A673 (cell line): ENCODE results near the gene SLC15A3. TPM values are rescaled to one million over a fixed set of nuclear protein-coding genes. Genes with fewer than 3 reads are reported as not detected.

Experiments
- Bru-seq: library from RNA; stranded (reverse); fragments of 400-500 nt; gene quantifications from one replicate; lab custom pipeline; 2021; lab: Mats Ljungman, UMichigan
- BruChase-seq, 2 experiments: library from RNA; stranded (reverse); fragments of 400-500 nt; gene quantifications; one replicate each; lab custom pipeline; 2021; lab: Mats Ljungman, UMichigan
- BruUV-seq: library from RNA; stranded (reverse); fragments of 400-500 nt; replicated peaks from 2 replicates; lab custom pipeline; 2021; lab: Mats Ljungman, UMichigan
- CTCF ChIA-PET: fragments of 300-600 bp; sonication (Branson Sonifier 250); formaldehyde crosslinking; loops from one replicate; lab custom pipeline; 2022; ENCODE audit warnings: antibody characterized with exemption; lab: Charles Lee
- POLR2A ChIA-PET: fragments of 300-600 bp; sonication (Branson Sonifier 250); formaldehyde crosslinking; loops from one replicate; lab custom pipeline; 2022; ENCODE audit warnings: antibody characterized with exemption; ENCODE audit not compliant: low non-redundant PET; lab: Charles Lee
- DNase-seq: peaks from one replicate; pipeline ENCODE4 v3.0.0-alpha.2; 2015; ENCODE audit warnings: low spot score
- H3K27ac ChIP-seq: fragments of 200-600 bp; sonication (generic); 2 replicates; pipeline ENCODE4 v1.5.1; 2016; ENCODE audit warnings: mixed run types, low read depth, mild to moderate bottlenecking, mixed read lengths, antibody characterized with exemption, low read length; ENCODE audit not compliant: poor library complexity, severe bottlenecking
- H3K27me3 ChIP-seq: fragments of 200-600 bp; sonication (generic); replicated peaks from 2 replicates; pipeline ENCODE4 v1.6.1; 2017; ENCODE audit warnings: mixed run types, low read depth, mild to moderate bottlenecking, mixed read lengths, antibody characterized with exemption, low read length; ENCODE audit not compliant: insufficient read depth, poor library complexity
- H3K36me3 ChIP-seq: fragments of 200-600 bp; sonication (generic); 2 replicates; pipeline ENCODE4 v1.6.1; 2016; ENCODE audit warnings: mixed run types, mild to moderate bottlenecking, mixed read lengths, antibody characterized with exemption, low read length; ENCODE audit not compliant: insufficient read depth, poor library complexity, severe bottlenecking
- H3K4me1 ChIP-seq: fragments of 200-600 bp; sonication (generic); 2 replicates; pipeline ENCODE4 v1.6.1; 2017; ENCODE audit warnings: mixed run types, mild to moderate bottlenecking, mixed read lengths, antibody characterized with exemption, low read length; ENCODE audit not compliant: insufficient read depth, poor library complexity, severe bottlenecking
- H3K4me3 ChIP-seq: fragments of 200-600 bp; sonication (generic); 2 replicates; pipeline ENCODE4 v1.5.1; 2016; ENCODE audit warnings: low read depth, mixed run types, mild to moderate bottlenecking, mixed read lengths, low read length; ENCODE audit not compliant: poor library complexity, severe bottlenecking
- H3K9me3 ChIP-seq: fragments of 200-600 bp; sonication (generic); 2 replicates; pipeline ENCODE4 v1.6.1; 2016; ENCODE audit warnings: mixed run types, low read depth, mild to moderate bottlenecking, mixed read lengths, antibody characterized with exemption, low read length; ENCODE audit not compliant: poor library complexity, severe bottlenecking
- CTCF ChIP-seq: fragments of 300-800, 200-600 bp; sonication (generic); conservative IDR thresholded peaks from 2 replicates; pipeline ENCODE4 v1.5.1; 2017; ENCODE audit warnings: low read depth, mild to moderate bottlenecking, antibody characterized with exemption, low read length, moderate library complexity, mixed read lengths
- EZH2 ChIP-seq: fragments of 200-600 bp; sonication (generic); IDR thresholded peaks from 2 replicates; pipeline ENCODE4 v1.6.1; 2017; ENCODE audit warnings: borderline replicate concordance, low read depth, mild to moderate bottlenecking, mixed read lengths, antibody characterized with exemption, low read length; ENCODE audit not compliant: poor library complexity, severe bottlenecking
- intact Hi-C: fragments of 100-400 bp; cut with micrococcal nuclease; formaldehyde crosslinking; loops from one replicate; pipeline ENCODE4 v1.10.0; 2022; ENCODE audit not compliant: unreplicated experiment
- long read RNA-seq: library from polyadenylated mRNA; stranded (forward); transcript quantifications from one replicate; pipeline ENCODE4 v2.0.0, GENCODE V29; 2022
- total RNA-seq: library from RNA; stranded (reverse); gene quantifications from 2 replicates; pipeline ENCODE4 v1.2.3, GENCODE V29; 2021

Gene SLC15A3
- total RNA-seq = not detected in 2 replicates
- Bru-seq, nascent RNA = not detected
- BruChase-seq, experiment 1, labeled RNA remaining after a 2-hour chase = not detected
- not detected for BruChase-seq, experiment 2, labeled RNA remaining after a 6-hour chase
- long read RNA-seq = 0 reads

- BruUV-seq = no TSS peak
- no peaks in the 10 kb centered on the region for H3K9me3 ChIP-seq
- TF ChIP-seq EZH2 (no peak), CTCF (no peak)
- ChIA-PET POLR2A (no interaction called here), CTCF (no interaction called here)
- intact Hi-C loops = no loop called here
- no peaks in the 10 kb centered on the region for H3K27me3 ChIP-seq
- no peak for DNase-seq
- H3K36me3 ChIP-seq = no peaks in the 10 kb centered on the region
- no peaks in the 10 kb centered on the region for H3K4me1 ChIP-seq
- no peak within 1 kb of the TSS for H3K4me3 ChIP-seq
- no peak within 1 kb of the TSS for H3K27ac ChIP-seq
Measured at GRCh38 chr11:60951904-60952741, at the start of gene SLC15A3. Gene SLC15A3, minus strand, starts transcription at chr11:60952176. Its CDS starts 625 bp downstream, at chr11:60951551.

GRCh38 chr11:61000426-61000825 is 48.5 kb upstream of the SLC15A3 start:
- Histone ChIP-seq H3K9me3 (no peaks in the 10 kb centered on the region), H3K4me3 (no peak overlapping the region), H3K27ac (no peak overlapping the region), H3K4me1 (peaks cover 19% of the 10 kb centered on the region), H3K36me3 (no peaks in the 10 kb centered on the region), H3K27me3 (no peaks in the 10 kb centered on the region)
- DNase-seq = no peak
- no peak for TF ChIP-seq EZH2
- no peak for TF ChIP-seq CTCF
- ChIA-PET POLR2A (no interaction called here), CTCF (no interaction called here)
- intact Hi-C loops = no loop called here
- no TSS peak for BruUV-seq

- no TSS peak for BruUV-seq
- Histone ChIP-seq H3K4me1 (no peaks in the 10 kb centered on the region), H3K9me3 (no peaks in the 10 kb centered on the region), H3K4me3 (no peak overlapping the region), H3K27me3 (no peaks in the 10 kb centered on the region), H3K27ac (no peak overlapping the region), H3K36me3 (no peaks in the 10 kb centered on the region)
- TF ChIP-seq EZH2 (no peak), CTCF (no peak)
- DNase-seq = no peak
- ChIA-PET POLR2A (no interaction called here), CTCF (no interaction called here)
- intact Hi-C loops = no loop called here
Measured at GRCh38 chr11:60996381-60997138, 44.6 kb upstream of the SLC15A3 start.
